HG03064 (cell line): Measurements from ENCODE around the gene KSR2.
"Not testable (repeated sequence)": the region's sequence is repeated elsewhere in the genome, so short reads cannot be mapped to it uniquely, and the experiment has no call there.

ENCODE experiments used
- ATAC-seq: cut with Tn5 transposase; IDR thresholded peaks from one replicate; pipeline ENCODE4 v1.9.1; 2021; ENCODE audit warnings: low read depth; ENCODE audit not compliant: unreplicated experiment

KSR2 gene

DNA sequence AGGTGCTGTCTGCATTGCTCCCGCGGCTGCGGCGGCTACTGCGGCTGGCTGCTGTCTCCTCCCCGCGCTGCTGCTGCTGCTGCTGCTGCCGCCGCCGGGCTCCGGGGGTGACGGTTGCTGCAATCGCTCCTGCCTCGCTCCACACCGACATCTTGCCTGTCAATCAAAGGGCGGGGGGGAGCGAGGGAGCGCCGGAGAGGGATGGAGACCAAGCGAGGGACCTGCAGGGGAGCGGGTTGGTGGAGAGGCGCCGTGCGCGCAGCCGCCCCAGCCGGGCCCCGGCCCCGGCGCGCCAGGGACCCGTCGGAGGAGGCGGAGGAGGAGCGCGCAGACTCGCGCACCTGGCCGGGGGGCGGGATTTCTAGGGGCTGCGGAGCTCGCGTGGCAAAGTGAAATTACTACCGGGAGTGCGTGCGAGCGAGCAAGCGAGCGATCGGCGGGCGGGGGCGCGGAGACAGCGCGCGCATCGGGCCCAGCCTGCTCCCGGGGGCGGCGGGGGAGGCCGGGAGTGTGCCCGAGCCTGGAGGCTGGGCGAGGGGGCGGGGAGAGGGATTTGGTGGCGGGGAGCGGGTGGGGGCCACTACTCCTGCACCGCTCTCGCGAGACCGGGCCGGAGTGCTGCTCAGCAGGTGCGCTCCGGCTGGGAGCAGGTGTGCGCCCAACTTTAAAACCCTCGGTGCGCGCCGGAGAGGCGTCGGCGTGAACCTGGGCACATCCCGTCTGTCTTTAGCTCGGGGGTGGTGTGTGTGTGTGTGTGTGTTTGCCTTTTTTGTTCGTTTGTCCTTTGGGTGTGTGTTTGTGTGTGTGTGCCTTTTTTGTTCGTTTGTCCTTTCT lies at the start of gene KSR2:
KSR2 (minus strand) TSS at position 165 of the 834 bp plus-strand sequence. CDS start 735 bp downstream, outside the sequence.
- ATAC-seq: peak; percentile 71

DNA sequence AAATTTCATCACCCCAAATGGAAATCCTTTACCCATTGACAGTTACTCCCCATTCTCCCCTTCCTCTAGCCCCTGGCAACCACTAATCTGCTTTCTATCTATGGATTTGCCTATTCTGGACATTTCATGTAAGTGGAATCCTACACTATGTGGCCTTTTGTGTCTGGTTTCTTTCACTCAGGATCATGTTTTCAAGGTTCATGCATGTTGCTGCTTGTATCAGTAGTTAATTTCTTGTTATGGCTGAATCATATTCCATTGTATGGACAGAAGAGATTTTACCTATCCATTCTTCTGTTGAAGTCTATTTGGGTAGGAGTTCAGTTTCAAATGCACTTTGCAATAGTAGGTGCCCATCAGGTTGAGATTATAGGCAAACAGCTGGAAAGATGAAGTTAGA lies 49.1 kb upstream of the KSR2 start:
- ATAC-seq: no peak

DNA sequence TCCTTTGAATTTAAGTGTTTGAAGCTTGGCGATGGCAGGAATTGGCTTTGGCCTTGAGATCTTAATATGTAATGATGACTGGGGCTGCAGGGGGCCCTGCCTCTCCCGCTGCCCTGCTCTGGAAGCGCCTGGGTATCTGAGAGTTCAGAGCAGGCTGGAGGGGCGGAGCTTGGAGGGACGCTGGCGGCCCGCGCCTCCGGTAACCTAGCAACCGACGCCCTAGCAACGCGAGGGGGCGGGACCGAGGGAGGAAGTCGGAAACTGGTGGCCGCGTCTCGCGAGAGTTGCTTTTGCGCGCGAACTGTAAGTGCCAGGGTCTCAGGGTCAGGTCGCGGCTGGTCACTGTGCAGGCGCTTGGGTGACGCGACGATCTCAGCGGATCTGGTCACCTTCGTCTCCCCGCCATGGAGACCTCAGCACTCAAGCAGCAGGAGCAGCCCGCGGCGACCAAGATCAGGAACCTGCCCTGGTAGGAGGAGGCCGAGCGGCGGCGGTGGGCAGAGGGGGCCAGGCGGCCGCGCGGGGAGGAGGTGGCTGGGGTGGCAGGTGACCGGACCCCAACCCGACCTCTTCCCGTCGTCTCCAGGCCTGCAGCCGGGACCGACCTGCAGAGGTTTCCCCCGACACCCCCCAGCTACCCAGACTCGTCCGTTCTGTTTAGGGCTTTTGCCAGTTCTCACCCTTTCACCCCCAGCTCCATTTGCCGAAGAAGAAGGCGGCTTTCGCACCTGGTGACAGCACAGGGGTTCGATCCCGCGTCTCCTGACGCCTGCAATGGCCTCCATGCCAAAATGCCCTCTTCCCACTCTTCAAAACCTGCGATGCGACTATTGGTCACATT lies 47.9 kb upstream of the KSR2 start, which contains the start of gene RFC5:
RFC5 (plus strand) TSS at position 280 of the 841 bp plus-strand sequence; CDS start at position 405, 125 bp downstream.
- ATAC-seq: peak; percentile 96

DNA sequence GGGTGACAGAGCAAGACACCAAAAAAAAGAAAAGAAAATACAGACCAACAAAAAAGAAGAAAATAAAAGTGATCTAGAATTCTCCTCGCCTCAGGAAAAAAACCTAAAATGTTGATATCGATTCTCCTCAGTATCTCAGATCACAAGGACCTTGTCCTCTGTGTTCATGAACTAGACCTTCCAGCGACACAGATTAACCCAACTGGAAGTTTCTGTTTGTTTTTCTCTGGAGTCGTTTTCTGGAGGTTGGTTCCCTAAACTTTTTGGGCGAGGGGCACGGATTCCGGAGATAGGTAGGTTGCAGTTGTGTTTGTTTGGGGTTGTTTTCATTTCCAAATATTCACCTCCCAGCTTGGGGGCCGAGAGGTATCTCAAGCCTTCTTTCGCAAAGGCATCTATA lies 47.2 kb upstream of the KSR2 start:
- ATAC-seq: no peak

DNA sequence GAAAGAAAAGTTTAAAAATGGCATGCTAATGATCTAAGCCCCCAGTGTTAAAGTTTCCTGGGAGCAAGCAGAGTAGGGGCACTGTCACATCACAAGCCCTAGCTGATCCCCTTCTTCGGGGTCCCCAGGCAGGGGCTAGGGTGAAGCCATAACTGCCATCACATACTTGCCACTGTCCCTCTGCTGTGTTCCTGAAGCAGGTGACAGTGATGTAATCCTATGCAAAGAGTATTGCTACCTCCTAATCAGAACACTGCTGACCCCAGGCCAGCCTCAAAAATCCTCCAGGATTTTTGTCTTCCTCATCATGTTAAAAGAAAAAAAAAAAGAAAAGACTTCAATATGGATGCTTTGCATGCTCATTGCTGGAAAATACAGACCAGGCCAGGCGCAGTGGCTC lies 46.5 kb upstream of the KSR2 start:
- no peak for ATAC-seq

DNA sequence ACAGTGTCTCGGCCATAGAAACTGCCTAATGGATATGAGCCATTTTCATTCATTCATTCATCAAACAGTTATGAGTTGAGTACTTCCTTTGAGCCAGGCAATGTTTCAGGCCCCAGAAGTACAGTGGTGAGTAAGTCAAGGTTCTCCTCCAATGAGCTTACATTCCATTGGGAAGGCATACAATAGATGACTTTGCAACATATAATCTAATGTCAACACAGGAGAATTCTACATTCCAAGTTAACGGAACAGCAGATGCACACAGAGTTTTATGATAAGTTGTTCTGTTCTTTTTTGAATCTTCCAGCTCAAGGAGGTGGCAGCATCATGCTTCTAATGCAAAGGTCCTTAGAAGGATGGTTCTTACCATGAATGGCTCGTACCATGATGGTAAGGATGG lies 44.5 kb upstream of the KSR2 start:
- no peak for ATAC-seq

DNA sequence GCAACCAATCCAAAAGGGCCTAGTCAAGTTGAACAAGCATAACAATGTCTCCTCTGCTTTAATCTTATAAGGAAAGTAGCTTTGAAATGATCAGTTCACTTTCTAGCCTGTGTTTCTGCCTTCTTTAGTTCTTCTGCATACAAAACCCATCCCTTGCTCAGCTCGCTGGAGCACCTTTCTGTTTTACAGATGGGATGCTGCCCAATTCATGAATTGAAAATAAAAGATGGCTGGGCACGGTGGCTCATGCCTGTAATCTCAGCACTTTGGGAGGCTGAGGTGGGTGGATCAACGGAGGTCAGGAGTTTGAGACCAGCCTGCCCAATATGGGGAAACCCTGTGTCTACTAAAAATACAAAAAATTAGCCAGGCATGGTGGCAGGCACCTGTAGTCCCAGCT lies 43.2 kb upstream of the KSR2 start:
- ATAC-seq: no peak

DNA sequence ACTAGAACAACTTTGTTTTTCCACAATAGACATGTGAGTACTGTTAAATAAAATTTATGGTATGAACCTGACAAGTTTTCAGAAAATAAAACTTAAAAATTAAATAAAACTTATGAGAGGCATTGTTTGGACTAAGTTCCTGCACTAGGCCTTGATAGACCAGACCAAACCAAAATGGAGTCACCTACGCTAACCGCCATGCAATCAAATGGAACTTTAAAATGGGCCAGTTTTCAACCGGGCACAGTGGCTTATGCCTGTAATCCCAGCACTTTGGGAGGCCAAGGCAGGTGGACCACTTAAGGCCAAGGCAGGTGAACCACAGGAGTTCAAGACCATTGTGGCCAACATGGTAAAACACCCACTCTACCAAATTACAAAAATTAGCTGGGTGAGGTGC lies 42.6 kb upstream of the KSR2 start:
- no peak for ATAC-seq

DNA sequence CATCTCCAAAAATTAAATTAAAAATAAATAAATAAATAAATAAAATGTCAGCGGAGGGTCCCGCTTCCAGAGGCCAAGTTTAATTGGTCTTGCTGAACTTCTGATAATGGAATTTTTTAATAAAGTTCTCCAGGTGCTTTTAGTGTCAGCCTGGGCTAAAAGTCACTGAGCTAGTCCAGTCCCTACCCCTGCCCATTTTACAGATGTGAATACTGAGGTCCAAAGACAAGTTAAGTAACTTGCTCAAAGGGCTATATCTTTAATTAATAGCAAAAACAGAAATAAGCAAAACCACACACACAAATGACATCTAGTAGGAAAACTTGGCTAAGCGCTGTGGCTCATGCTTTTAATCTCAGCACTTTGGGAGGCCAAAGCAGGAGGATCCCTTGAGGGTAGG lies 42.1 kb upstream of the KSR2 start:
- no peak for ATAC-seq

DNA sequence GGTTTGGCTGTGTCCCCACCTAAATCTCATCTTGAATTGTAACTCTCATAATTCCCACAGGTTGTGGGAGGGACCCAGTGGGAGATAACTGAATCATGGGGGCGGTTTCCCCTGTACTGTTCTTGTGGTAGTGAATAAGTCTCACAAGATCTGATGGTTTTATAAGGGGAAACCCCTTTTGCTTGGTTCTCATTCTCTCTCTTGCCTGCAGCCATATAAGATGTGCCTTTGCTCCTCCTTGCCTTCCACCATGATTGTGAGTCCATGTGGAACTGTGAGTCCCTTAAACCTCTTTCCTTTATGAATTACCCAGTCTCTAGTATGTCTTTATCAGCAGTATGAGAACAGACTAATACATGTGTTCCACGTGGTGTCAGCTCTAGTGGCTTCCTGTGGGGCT lies 31.0 kb upstream of the KSR2 start:
- ATAC-seq: not testable (repeated sequence)

DNA sequence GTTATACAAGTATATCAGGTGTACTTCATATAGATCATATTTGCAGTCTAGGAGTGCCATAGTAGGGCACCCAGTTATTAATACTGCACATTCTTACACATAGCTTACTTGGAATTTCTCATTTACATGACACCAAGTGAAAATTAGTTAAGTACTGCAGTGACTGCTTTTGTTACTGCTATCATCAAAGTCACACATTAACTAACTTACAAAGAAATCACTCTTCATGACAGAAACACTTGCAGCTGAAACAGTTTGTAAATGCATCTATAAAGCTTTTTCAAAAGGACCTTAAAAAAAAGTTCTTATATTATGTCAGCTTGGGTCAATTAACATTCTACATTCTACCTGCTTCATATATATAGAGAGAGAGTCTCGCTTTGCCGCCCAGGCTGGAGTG lies 29.9 kb upstream of the KSR2 start:
- no peak for ATAC-seq

DNA sequence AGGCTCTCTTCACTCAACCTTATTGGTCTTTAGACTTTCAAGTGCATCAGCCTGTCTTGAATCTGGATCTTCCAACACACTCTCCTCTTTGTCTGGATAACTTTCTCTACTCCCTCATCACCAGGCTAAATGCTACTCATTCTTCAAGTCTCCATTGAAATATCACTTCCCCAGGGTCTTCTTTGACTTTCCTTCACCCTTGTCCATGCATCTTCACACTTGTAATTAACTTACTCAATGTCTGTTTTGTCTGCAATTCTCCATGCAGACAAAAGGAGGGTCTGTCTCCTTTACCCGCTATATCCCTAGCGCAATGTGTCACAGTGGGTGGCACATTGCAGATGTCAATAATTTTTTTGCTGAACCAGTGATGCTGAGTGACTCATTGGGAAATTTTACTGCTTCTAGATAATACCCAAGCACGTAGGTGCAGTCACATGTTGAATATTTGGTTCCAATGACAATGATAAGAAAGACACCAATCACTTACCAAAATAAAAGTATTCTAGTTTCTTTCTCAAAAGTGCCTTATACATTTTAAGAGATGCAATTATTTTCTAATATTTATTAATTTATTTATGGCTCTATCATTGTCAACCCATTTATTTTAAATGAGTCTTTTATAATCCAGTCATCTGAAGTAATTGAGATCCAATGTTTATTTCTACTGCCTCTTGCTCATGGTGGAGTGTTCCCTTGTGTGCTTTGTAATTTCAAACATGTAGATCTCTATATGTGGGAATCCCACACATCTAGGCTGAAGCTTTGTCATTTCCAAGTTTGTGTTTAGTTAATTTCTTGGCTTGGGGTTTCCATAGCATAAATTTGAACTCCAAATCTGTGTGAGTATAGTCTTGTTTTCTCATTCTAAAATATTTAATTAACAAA lies 26.0 kb upstream of the KSR2 start:
- no peak for ATAC-seq

DNA sequence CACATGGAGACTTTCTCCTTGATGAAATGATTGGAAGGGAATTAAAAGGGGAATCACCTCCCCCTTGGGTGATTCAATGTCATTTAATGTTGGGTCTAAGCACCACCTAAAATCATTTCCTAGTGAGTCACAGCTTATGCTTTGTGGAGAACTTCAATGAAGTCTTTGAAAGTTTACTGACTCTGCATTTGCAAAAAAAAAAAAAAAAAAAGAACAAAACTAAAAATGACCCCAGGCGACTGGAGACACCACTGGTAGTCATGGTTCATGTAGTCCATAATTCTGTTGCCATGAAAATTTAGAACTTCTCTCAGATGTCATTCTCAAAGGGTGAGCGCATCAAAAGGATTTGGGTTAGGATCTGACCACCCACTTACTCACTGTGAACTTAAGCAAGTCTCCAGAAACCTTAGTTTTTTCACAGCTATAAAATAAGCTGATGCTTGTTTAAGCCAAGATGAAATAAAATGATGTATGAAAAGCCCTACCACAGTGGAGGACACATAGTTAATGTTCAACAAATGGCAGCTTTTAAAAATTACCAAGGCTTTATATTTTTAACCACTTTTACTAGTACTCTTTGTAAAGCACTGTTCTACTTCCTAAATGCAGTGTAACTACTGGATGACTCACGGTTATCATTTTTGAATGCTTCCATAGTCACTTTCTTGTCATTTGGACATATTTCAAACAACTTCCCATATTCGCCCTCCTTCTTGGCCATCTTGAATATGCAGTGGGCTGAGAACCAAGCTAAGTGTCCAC lies 18.1 kb upstream of the KSR2 start:
- ATAC-seq: no peak

DNA sequence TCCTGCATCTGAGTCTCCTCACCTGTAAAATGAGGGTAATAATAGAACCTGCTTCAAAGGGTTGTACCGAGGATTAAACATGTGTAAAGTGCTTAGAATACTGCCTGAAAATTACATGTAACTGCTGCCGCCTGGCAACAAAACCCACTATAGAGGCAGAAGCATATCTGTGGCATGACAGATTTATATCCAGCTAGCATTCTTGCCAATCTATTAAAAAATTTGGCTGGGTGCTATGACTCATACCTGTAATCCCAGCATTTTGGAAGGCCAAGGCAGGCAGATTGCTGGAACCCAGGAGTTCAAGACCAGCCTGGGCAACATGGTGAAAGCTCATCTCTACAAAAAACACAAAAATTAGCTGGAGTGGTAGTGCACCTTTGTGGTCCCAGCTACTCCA lies 16.4 kb upstream of the KSR2 start:
- ATAC-seq: no peak

DNA sequence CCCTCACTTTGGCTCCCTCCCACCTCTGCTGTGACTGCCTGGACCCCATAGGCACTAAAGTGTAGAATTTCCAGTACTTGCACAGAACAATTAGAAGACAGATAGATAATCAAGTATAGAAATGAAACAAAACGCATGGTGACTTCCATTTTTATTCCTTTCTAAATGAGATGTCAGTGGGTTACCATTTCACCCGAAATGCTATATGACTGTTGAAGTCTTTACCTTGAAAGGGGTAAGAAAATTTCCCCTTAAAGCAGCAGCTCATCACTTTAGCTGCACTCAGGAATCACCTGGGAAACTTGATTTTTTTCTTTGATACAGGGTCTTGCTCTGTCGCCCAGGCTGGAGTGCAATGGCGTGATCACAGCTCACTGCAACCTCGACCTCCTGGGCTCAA lies 12.5 kb upstream of the KSR2 start:
- ATAC-seq: no peak

DNA sequence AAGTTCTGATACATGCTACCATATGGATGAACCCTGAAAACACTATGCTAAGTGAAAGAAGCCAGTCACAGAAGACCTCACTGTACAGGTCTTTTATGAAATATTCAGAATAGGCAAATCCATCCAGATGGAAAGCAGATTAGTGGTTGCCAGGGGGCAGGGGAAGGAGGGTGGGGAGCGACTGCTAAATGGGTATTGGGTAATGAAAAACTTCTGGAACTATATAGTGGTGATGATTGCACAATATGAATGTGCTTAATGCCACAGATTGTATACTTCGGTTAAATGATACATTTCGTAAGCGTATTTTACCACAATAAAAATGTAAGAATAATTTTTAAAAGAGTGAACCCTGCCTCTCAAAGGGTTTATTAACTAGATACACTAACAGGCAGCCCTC lies 11.8 kb upstream of the KSR2 start:
- no peak for ATAC-seq

DNA sequence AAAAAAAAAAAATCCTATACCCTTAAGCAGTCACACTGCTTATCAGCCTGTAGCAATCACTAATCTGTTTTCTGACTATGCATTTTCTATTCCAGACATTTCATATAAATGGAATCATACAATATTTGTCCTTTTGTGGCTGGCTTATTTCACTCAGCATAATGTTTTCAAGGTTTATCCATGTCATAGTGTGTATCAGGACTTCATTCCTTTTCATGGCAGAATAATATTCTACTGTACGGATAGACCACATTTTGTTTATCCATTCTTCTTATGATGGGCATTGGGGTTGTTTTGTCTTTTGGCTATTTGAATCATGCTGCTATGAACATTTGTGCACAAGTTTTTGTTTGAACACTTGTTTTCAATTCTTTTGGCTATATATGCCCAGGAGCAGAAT lies 8.6 kb upstream of the KSR2 start:
- no peak for ATAC-seq

DNA sequence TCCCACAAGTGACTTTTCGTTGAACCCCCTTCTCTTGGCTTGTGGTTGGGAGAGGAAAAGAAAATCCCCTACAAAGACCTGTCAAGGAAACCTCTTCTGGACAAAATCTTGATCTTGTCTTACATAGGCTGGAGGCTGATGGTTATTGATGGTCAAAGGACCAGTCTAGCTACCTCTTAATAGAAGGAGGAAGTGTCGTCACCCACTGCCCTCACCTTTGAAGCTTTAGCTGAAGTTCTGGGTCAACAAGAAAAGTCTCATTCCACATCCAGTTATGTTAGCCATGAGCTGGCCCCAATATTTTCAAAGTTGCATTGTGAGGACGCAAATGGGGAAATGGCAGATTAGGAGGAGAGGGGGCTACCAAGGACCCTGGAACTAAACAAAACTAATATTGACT lies 6.2 kb upstream of the KSR2 start:
- no peak for ATAC-seq

DNA sequence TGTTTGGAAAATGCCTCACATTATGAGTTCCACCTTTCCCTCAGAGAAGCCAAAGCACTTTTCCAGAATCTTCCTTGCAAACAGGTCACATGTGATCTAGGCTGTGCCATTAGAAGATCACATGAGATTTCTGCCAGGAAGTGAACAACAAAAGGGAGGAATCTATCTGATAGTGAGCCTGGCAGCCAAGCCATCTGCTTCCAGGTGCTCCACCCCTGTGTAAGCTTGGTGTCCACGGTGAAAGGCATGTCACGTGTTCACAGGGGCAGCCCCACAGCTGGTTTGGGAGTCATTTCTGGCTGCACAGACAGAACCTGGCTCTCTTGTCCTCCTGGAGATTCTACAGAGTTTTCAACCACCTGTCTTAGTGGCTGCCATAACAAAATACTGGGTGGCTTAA lies 3.5 kb upstream of the KSR2 start:
- ATAC-seq: no peak

DNA sequence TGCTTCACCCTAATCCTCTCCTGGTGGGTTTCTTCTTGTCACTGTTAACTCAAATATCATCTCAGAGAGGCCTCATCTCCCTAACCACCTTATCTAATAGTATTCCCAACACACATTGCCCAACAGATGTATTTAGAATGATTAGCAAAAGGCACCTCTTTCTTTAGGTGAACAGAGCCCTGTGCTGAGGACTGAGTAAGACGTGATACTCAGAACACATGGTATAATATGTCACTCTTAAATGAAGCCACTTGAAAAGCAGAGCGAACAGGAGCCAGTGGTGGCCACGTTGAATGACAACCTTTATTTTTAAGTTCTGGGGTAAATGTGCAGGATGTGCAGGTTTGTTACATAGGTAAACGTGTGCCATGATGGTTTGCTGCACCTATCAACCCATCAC lies 1.5 kb upstream of the KSR2 start:
- no peak for ATAC-seq
